ENCODE results near the gene L3HYPDH.
A peak's percentile ranks its signal among the peaks of the same experiment; 100 is the strongest.
"Not testable (repeated sequence)": the region's sequence is repeated elsewhere in the genome, so short reads cannot be mapped to it uniquely, and the experiment has no call there.

The L3HYPDH gene

DNA sequence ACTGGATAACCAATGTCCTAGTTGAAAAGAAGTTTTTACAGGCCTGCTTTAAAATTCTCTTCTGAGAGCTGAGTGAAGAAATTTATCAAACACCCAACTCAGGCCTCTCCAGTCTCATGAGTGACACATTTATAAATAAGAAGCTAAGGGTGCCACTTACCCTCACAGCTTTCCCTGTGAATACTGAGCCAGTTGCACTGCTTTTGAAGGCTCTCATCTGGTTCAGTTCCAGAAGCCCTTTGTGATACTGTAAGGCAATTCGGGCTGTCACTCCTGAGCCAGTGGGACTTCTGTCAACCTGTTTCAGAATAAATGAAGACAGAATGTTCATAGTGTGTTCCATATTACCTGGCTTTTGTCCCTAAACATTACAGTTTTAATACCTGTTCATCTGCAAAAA lies 8.5 kb downstream of the L3HYPDH start:
- DNase-seq, result no peak

DNA sequence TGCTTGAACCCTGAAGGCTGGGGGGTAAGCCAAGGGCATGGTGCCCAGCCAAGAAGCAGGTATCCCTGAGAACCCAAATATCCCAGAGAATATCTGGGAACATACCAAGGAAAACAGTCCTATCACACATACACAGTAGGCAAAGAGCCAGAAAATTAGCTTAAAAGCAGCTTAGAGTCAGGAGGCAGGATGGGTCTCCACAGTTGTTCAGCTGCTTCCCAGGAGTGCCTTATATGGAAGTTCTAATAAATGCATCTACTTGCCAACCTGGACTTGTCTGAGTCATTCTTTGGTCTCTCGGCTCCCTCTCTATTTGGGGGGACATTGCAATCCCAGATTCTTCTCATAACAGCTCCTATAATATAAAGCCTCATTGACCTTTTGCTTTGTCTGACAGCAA lies 10.0 kb downstream of the L3HYPDH start:
- no peak for DNase-seq

DNA sequence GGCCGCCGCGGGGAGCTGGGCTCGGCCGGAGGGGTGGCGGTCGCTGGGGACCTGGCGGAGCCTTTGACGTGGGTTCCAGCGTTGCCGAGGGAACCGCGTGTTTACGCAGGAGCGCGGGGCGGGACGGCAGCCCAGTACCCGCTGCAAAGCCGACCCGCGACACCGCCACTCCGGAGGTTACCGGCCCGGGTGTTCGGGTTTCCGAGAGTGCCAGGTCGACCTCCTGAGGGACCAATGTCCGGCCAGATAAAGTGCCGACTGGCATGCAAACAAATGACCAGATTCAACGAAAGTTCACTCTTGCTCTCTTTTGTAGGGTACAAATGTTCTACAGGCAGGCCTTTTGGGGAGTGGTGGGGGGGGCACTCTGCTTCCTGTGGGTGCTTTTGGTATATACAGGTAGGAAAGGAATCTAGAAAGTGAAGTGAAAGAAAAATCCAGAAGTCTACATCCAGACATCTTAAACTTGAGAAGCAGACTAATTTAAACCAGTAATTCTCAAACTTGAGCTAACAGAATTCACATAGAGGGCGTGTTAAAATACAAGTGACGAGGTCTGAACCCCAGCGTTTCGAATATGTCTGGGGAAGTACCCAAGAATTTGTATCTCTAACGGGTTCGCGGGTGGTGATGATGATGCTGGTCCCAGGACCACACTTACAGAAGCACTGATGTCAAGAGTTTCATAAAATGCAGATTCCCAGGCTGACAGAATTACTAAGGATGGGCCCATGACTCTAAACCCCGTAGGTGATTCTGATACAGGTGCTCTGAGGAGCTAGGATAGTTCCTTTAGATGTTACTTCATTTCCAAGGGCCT lies 18.7 kb downstream of the L3HYPDH start, which contains the start of gene GPR135:
GPR135 (minus strand) TSS at position 65 of the 820 bp plus-strand sequence. CDS start 154 bp downstream, outside the sequence.
- no peak for DNase-seq

DNA sequence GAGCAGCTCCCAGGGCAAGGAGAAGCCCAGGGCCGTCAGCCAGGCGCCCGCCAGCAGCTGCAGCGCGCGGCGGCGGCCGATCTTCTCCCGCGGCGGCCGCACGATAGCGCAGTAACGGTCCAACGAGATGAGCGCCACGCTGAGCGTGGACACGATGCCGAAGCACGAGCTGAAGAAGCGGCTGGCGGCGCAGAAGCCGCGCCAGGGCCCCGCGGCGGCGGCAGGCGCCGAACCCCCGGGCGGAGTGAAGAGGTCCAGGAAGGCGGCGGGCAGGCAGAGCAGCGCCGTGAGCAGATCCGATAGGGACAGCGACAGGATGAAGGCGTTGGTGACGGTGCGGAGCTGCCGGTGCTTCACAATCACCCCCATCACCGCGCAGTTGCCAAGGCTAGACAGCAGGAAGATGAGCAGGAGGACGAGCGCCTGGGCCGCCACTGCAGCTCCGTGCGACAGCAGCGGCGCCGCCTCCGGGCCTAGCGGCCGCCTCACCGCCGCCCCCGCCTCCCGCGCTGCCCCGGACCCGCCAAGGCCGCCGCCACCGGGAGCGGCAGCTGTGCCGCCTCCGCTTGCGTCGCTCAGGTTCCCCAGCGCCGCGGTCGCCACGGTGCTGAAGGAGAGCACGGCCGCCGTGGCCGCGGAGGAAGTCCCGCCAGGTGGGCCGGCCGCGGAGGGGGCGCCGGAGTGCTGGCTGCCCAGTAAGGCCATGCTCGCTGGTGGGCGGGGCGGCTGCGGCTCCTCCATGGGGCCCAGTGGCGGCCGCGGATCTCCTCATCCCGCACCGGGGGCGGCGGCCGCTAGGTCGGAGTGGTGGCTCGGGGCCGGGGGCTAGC lies 19.5 kb downstream of the L3HYPDH start:
- peak; percentile 51 for DNase-seq

DNA sequence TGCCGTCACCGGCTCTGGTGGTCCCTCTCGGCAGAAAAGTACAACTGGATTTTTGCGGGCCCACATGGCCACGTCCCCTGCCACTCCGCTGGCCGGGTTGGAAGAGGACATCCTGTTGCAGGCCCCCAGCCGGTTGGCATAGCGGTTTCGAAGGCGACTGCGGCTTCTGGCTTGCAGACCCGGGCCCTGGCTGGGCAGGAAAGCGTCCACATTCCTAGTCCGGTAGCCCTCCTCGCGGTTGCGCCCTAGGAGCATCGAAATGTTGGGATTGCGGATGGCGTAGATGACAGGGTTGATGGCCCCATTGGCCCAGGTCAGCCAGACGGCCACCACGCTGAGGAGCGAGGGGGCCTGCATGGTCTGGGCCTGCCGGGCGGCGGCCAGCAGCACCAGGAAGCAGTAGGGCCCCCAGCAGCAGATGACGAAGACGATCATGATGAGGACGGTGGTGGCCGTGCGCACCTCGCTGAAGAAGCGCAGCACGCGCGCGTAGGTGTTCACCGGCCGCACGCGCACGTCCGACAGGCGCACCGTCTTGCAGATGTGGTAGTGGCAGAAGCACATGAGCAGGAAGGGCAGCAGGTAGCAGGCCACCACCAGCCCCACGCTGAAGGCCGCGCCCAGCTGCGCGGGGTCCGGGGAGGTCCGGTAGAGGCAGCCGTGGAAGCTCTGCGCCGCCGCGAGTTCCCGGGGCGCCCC lies 20.3 kb downstream of the L3HYPDH start:
- DNase-seq, result peak; percentile 14

DNA sequence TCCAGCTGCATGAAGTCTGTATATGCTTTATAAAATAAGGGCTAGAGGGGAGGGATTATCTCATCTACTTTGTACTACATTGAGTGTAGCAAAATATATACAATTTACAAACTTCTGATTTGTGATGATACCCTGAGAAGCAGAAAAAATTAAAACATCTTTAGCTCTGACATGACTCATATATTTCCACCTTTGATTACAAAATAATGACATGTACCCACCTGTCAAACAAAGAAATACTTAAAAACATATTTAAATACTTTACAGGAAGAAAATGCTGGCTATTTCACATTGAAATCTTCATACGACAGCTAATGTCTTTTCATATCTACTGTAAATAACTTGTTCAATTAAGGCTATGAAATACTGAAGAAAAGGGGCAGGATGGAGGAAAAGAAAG lies 22.3 kb downstream of the L3HYPDH start:
- no peak for DNase-seq

DNA sequence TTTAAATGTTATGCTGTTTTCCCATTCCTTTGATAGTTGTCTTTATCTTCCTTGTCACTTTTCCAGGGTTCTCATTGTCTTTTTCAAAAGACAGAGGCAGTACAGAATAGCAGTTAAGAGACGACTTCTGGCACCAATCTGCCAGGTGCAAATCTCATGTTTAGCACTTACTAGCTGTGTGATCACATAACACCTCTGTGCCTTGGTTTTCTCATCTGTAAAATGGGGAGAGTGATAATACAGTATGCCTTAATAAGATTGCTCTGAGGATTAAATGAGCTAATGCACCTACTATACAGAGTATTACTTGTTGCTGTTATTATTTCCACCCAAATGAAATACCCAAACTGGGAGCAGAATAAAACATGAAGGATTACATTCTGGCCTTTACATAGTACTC lies 23.8 kb downstream of the L3HYPDH start:
- no peak for DNase-seq

DNA sequence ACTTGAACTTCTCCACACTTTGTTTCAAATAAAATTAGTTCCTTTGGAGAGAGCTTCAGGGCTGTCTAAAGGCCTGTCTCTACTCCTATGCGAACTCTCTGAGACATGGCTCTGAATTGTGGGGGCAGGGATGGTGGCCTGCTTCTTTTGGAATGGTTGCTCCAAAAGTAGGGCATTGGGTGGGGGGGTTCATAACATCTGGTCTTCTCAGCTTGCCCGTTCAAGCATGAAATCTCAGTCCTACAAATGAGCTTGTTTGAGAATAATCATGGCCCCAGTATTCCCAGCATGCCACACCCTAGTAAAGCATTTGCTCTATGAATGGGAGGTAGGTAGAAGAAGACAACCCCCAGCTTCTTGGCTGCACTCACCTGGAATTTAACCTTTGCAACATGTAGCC lies 25.7 kb downstream of the L3HYPDH start:
- no peak for DNase-seq

DNA sequence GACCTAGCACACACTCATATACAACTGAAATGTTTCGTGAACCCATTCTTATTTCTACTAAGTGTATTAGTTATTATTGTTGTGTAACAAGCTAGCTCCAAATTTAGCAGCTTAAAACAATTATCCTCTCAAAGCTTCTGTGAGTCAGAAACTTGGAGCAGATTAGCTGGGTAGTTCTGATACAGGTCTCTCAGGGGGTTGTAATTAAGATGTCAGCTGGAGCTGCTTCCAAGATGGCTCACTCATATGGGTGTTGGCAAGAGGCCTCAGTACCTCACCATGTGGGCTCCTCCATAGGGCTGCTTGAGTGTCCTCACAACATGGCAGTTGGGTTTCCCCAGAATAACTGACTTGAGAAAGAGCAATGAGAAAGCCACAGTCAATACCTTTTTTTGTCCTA lies 28.8 kb downstream of the L3HYPDH start:
- no peak for DNase-seq

DNA sequence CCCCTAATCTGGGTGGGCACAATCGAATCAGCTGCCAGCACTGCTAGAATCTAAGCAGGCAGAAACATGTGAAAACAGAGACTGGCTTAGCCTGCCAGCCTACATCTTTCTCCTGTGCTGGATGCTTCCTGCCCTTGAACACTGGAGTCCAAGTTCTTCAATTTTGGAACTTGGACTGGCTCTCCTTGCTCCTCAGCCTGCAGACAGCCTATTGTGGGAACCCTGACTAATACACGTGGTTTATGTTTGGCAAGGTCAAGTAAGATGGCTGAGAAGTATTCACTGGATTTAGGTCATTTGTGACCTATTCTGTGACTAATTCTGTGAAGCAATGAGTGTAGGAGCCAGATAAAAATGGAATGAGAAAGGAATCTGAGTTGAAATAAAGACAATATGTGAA lies 30.1 kb downstream of the L3HYPDH start:
- no peak for DNase-seq

DNA sequence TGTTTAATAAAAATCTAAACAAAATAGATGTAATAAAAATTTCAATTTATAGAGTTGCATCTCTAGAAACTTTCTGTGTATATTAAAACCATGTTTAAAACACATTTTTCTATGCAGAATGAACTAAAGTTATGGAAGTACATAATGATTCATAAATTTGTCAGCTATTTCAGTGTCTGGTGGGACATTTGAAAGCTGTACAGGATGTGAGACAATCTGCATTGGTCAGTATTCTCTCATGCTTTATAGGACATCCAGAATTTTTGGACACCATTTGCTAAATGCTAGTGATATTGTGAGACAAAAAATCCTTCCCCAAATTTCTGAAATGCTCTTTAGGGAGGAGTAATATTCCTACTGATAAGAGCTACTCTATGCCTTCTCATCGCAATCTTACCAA lies 32.4 kb downstream of the L3HYPDH start:
- DNase-seq, result no peak

DNA sequence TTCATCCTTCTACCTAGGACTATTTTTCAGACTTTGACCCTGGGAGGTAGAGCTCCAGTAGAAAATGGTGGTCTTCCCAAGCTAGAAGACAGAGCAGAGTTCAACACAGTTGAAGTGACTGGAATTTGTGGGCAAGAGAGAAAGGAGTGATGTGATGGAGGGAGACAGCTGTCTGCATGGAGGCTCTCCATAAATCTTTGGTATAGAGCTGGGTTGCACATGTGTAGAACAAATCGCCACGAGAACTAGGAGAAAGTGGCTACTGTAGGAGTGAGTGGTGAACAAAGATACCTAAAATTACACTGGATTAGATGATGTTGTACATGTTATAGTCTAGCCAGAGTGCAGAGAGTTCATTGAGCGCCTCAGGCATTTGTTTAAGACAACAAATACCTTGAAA lies 33.5 kb downstream of the L3HYPDH start:
- DNase-seq, result no peak

DNA sequence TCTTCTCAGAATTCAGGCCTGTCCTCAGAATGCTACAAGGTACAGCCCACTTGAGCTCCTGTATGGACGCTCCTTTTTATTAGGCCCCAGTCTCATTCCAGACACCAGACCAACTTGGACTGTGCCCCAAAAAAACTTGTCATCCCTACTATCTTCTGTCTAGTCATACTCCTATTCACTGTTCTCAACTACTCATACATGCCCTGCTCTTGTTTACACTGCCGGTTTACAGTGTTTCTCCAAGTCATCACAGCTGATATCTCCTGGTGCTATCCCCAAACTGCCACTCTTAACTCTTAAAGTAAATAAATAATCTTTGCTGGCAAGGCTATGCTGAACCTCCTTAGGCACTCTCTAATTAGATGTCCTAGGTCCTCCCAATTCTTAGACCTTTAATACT lies 35.5 kb downstream of the L3HYPDH start:
- not testable (repeated sequence) for DNase-seq

DNA sequence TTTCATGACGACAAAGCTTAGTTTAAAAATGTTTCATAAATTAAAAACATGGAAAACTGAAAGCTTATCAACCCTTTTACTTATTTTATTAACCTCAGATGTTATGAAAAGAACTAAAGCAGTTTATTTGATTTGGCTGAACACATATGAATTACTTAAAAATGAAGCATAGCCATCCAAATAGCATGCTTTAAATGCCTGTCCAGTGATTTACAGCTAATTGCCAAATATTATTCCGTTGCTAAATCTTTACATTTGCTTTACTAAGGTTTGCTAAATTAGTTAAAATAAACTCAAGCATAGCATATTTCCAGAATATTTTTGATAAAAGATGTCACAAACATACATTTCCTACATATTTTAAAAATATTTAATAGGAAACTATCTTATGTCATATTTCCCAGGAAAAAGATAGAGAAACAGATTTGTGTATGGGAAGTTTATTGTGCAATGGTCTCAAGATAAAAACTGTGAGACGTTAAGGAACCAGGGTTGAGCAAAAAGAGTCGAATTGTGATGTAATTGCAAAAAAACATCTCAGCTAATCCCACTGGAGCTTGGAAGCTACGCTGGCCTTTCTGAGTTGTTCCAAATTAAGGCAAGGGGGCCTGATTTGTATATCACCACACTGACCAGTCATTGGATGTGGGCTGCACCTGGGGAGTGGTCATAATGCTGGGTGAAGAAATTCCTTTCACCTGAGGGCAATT lies 44.8 kb downstream of the L3HYPDH start:
- DNase-seq, result no peak

DNA sequence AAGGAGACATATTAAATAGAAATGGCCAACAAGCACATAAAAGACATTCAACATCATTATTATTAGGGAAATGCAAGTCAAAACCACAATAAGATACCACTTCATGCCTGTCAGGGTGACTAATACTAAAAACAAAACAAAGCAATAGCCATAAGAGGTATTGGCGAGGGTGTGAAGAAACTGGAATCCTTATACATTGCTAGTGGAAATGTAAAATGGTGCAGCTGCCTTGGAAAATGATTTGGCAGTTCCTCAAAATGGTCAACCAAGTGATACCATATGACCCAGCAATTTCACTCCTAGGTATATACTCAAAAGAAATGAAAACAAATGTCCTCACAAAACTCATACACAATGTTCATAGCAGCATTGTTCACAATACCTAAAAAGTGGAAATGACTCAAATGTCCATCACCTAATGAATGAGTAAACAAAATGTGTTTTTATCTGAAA lies 46.0 kb downstream of the L3HYPDH start:
- no peak for DNase-seq

DNA sequence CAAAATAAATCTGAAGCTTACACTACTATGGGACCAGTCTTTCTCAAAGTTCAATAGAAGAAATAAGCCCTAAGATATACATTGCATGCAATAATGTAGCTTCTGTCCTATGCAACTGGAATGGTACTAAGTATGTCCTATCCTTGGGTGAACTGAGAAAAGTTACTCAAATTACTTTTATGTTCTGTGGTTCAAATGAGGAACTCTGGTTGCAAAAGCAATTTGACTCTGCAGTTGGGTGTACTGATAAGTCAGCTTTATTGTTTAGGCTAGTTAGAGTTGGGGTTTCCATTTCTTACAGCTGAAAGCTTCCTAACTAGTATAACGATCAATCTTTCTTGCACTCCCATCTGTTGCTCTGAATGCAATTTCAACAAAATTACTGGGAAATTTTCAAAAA lies 48.2 kb downstream of the L3HYPDH start:
- no peak for DNase-seq

DNA sequence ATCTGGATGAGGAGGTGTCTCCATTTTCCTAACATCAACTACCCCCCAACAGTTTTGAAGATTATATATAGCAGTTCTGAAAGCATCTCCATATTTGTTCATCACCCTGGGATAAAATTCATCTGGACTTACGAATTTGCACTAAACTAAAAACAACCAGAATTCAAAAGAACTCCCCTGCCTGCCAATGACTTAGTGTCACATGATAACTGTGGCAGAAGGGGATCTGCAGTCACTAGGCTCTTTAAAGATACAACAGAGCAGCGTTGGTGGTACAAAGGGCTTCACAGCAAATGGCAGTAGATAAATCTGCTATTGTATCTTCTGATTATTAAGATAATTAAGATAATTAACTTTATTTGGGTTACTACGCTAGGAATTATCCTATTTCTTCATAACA lies 49.1 kb downstream of the L3HYPDH start:
- no peak for DNase-seq

DNA sequence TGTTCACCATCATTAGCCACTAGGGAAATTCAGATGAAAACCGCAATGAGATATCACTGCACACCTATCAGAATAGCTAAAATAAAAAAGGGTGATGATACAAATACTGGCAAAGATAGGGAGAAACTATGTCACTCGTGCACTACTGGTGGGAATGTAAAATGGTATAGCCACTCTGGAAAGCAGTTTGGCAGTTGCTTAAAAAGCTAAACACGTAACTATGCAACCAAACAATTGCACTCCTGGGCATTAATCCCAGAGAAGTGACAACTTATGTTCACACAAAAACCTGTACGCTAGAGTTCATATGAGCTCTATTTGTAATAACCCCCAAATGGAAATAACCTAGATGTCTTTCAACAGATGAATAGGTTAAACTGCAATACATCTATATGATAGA lies 54.4 kb downstream of the L3HYPDH start:
- DNase-seq, result no peak

DNA sequence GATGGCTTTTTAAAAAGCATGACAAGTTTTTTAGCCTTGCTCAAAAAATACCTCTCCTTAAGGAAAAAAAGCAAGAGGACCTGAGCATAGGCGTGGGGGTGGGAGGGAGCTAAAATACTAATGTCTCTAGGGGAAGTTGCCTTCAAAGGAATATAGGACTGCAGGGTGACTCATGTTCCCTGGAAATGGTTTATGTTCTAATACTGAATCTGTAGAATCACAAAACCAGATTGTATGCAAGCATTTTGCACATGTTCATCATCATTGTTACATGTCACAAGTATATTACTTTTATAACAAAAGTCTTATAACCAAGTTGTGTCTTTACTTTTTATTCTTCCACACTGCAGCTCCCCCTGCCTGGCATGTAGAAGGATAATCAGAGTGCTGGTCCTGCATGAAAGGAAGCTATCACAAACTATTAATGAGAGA lies 55.6 kb downstream of the L3HYPDH start:
- DNase-seq, result no peak

DNA sequence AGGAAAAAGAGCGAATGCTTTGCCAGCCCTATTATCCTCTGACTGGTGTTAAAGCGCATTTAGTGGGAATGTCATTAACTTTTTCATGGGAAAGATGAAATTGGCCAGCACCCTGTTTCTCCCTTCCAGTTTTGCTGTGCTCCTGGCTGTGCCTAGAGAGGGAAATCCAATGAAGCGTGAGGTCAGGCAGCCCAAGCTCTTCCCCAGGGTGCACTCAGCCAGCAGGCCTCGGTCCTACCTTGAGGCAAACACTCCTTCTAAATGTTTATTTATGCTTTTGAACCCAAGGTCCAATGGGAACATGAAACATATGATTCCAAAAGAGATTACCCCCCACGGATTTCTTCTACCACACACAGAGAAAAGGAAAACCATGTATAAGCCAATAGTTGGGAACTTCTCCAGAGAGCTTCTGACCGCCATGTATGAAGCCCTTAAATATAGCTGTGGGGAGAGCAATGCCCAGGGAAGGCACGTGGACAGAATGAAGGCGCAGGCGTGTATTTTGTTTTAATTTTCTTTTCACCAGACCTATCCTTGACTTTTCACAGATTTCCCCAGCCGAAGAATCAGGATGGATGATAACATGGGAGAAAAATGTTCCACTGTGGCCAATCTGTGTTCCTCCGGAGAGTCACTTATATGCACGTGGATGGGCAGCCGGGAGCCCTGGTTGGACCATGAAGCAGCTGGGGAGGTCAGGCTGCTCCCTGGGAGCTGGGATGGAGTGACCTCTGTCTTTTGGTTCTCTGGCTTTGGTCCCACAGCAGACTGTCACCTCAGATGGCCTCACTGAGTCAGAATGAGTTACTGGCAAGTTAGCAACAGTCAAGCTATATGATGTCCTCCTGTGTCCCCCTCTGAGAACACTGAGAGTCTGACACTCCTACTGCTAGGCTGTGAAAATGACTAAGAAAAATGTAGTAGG lies 56.3 kb downstream of the L3HYPDH start:
- no peak for DNase-seq

DNA sequence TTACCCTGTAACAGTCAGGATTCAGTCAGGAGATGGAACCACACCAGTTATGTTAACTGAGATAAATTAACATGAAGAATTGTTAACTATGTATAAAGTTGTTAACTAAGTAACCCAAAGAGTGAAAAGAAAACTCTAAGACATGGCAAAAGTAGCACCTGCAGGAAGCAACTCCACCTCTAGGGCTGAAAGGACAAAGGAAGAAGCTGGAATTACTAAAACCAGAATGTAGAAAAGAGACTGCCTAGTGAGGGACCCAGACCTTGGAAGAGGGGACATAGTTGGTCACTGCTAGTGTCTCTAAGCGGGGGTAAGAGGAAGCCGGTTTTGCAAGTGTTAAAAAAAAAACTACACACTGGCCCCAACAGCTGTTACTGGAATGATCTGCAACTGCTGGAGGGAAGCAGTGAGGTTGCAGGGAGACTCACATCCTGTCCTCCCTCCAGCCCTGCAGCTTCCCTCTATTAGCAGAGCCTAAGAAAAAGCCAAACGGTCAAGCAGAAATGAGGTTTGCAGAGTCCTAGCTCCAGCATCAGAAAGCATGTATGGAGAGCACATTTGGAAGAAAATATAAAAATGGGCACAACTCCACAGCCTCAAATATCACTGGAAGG lies 58.8 kb downstream of the L3HYPDH start:
- no peak for DNase-seq
